HepG2 (cell line): ENCODE measurements around the gene TEKT5. TPM values are rescaled to one million over a fixed set of nuclear protein-coding genes. Genes with fewer than 3 reads are reported as not detected.

Experiments used
- CBFB ChIP-seq: sonication (generic); formaldehyde crosslinking; IDR thresholded peaks from 2 replicates; pipeline ENCODE4 v1.4.0; 2020; ENCODE audit warnings: missing genetic modification reagents
- GLI4 ChIP-seq: sonication (generic); formaldehyde crosslinking; IDR thresholded peaks from 2 replicates; pipeline ENCODE4 v1.5.1; 2020; ENCODE audit warnings: missing genetic modification reagents, mild to moderate bottlenecking, moderate library complexity, borderline replicate concordance
- GZF1 ChIP-seq: sonication (generic); formaldehyde crosslinking; IDR thresholded peaks from 2 replicates; pipeline ENCODE4 v1.5.1; 2020; ENCODE audit warnings: mild to moderate bottlenecking, missing genetic modification reagents
- KDM5B ChIP-seq: sonication (generic); formaldehyde crosslinking; IDR thresholded peaks from 2 replicates; pipeline ENCODE4 v1.4.0; 2020; ENCODE audit warnings: missing genetic modification reagents, mild to moderate bottlenecking, borderline replicate concordance
- MED8 ChIP-seq: sonication (generic); formaldehyde crosslinking; IDR thresholded peaks from 2 replicates; pipeline ENCODE4 v1.8.1; 2023; ENCODE audit warnings: mild to moderate bottlenecking, missing genetic modification reagents; ENCODE audit not compliant: insufficient replicate concordance
- NFE2 ChIP-seq: sonication (generic); formaldehyde crosslinking; IDR thresholded peaks from 2 replicates; pipeline ENCODE4 v1.4.0; 2020; ENCODE audit warnings: missing genetic modification reagents
- PAF1 ChIP-seq: IDR thresholded peaks from 2 replicates; pipeline ENCODE4 v1.6.1; 2016; ENCODE audit warnings: missing genetic modification reagents, missing compliant biosample characterization
- PCBP2 ChIP-seq: fragments of 200-400 bp; formaldehyde crosslinking; optimal IDR thresholded peaks from 2 replicates; pipeline ENCODE3; 2018; ENCODE audit warnings: low read length, low read depth; ENCODE audit not compliant: poor library complexity, severe bottlenecking
- TARDBP ChIP-seq: sonication (generic); formaldehyde crosslinking; IDR thresholded peaks from 2 replicates; pipeline ENCODE4 v1.8.0; 2022; ENCODE audit warnings: mild to moderate bottlenecking, missing genetic modification reagents
- ZBTB46 ChIP-seq: sonication (generic); formaldehyde crosslinking; IDR thresholded peaks from 2 replicates; pipeline ENCODE4 v1.4.0; 2020; ENCODE audit warnings: mild to moderate bottlenecking, missing genetic modification reagents, borderline replicate concordance
- ZBTB8A ChIP-seq: sonication (generic); formaldehyde crosslinking; IDR thresholded peaks from 2 replicates; pipeline ENCODE4 v1.4.0; 2020; ENCODE audit warnings: mild to moderate bottlenecking, low read depth, missing genetic modification reagents, borderline replicate concordance
- ZFAT ChIP-seq: sonication (generic); formaldehyde crosslinking; conservative IDR thresholded peaks from 2 replicates; pipeline ENCODE4 v1.8.1; 2023; ENCODE audit warnings: missing genetic modification reagents, inconsistent platforms
- ZNF160 ChIP-seq: sonication (generic); formaldehyde crosslinking; IDR thresholded peaks from 2 replicates; pipeline ENCODE4 v1.8.0; 2022; ENCODE audit warnings: mild to moderate bottlenecking, inconsistent platforms, missing genetic modification reagents
- ZNF24 ChIP-seq: fragments of 450-650 bp; IDR thresholded peaks from 2 replicates; pipeline ENCODE4 v1.6.1; 2017; ENCODE audit warnings: antibody characterized with exemption, mild to moderate bottlenecking
- ZNF280B ChIP-seq: sonication (generic); formaldehyde crosslinking; IDR thresholded peaks from 2 replicates; pipeline ENCODE4 v1.5.0; 2020; ENCODE audit warnings: missing genetic modification reagents, mild to moderate bottlenecking, borderline replicate concordance
- ZNF563 ChIP-seq: sonication (generic); formaldehyde crosslinking; IDR thresholded peaks from 2 replicates; pipeline ENCODE4 v1.8.0; 2022; ENCODE audit warnings: mild to moderate bottlenecking, moderate library complexity, missing genetic modification reagents
- ZNF7 ChIP-seq: IDR thresholded peaks from 2 replicates; pipeline ENCODE4 v1.6.1; 2016; ENCODE audit warnings: missing biosample characterization, missing genetic modification reagents
- ZXDC ChIP-seq: sonication (generic); formaldehyde crosslinking; IDR thresholded peaks from 2 replicates; pipeline ENCODE4 v1.5.0; 2020; ENCODE audit warnings: mild to moderate bottlenecking, missing genetic modification reagents
- polyA plus RNA-seq, 8 experiments: library from polyadenylated mRNA; depleted of rRNA in 3 of 8; stranded (reverse) in 7 of 8; unstranded in 1 of 8; fragments of >200 nt; fragmentation: Illumina TruSeq in 4 of 8; extraction: Trizol in 4 of 8; gene quantifications; 2 replicates each; pipeline versions ENCODE4 v1.2.1 to v1.2.3, GENCODE V29; 2011 to 2016; ENCODE audit warnings: low read depth in 4 of 8, missing spikeins in 1 of 8, mixed read lengths in 1 of 8; ENCODE audit not compliant: insufficient read depth in 1 of 8
- total RNA-seq, 5 experiments: library from RNA; depleted of rRNA; stranded (reverse); fragments of >200 nt; fragmentation: Illumina TruSeq; extraction: Trizol; gene quantifications; 2 replicates each; pipeline ENCODE4 v1.2.3, GENCODE V29; 2016; ENCODE audit warnings: low read depth in 1 of 5

TEKT5 gene
- total and polyA plus RNA-seq, 2 of the 13 experiments (the other 11 are each of a cell fraction or from before 2014, with no cell fraction given) = 0.16 TPM; not detected in 1

GRCh38 chr16:10578474-10579316 lies 116.0 kb downstream of the TEKT5 start (continued):
- TF ChIP-seq GZF1 (0 out of 2 replicates have a peak, but pooled peaks have one; percentile 56), ZNF563 (CRISPR knock-in tag) (peak; percentile 64; the same call in 1 of the 2 replicates), KDM5B (CRISPR knock-in tag) (peak; percentile 62; the same call in 1 of the 2 replicates), TARDBP (CRISPR knock-in tag) (peak; percentile 18; the same call in 1 of the 2 replicates), ZNF7 (no peak), ZXDC (CRISPR knock-in tag) (no peak), ZNF160 (CRISPR knock-in tag) (no peak), PAF1 (no peak), CBFB (CRISPR knock-in tag) (no peak), GLI4 (no peak), PCBP2 (no peak), ZNF280B (CRISPR knock-in tag) (peak; percentile 64), ZBTB8A (CRISPR knock-in tag) (no peak), ZNF24 (no peak), ZBTB46 (CRISPR knock-in tag) (no peak), MED8 (CRISPR knock-in tag) (no peak), NFE2 (no peak), ZFAT (CRISPR knock-in tag) (no peak)
